HTR-8/SVneo (cell line): ENCODE results near the gene ABCG5.
A peak's percentile ranks its signal among the peaks of the same experiment; 100 is the strongest.

Experiments
- DNase-seq: peaks from one replicate; pipeline ENCODE4 v3.0.0; 2011; ENCODE audit warnings: low spot score, mixed read lengths; ENCODE audit not compliant: insufficient read length
- FAIRE-seq: peaks from 2 replicates; lab custom pipeline; 2011; peaks lifted over from hg19 to GRCh38; lab: Jason Lieb, UNC

ABCG5 gene

GRCh38 chr2:43766006-43766405 is 72.6 kb downstream of the ABCG5 start:
- DNase-seq: no peak

GRCh38 chr2:43764086-43764705 is 74.4 kb downstream of the ABCG5 start:
- no peak for FAIRE-seq
- no peak for DNase-seq

More at GRCh38 chr2:43766006-43766405, 72.6 kb downstream of the ABCG5 start:
- FAIRE-seq: peak; percentile 48

GRCh38 chr2:43763091-43763490 is 75.5 kb downstream of the ABCG5 start:
- DNase-seq: no peak
- FAIRE-seq: no peak
